Myocyte (in vitro differentiated cells): ENCODE measurements around the gene HDAC4. TPM values are rescaled to one million over a fixed set of nuclear protein-coding genes. Genes with fewer than 3 reads are reported as not detected.
A peak's percentile ranks its signal among the peaks of the same experiment; 100 is the strongest.

Experiments used
- DNase-seq: peaks from one replicate; pipeline ENCODE4 v3.0.0-alpha.2; 2012; ENCODE audit warnings: low read depth
- total RNA-seq: library from RNA; depleted of rRNA; stranded (reverse); fragments of >200 nt; gene quantifications from 2 replicates; pipeline ENCODE4 v1.2.3, GENCODE V29; 2014

Gene HDAC4
- total RNA-seq, 1 donor from 2014 or later: 38.5 TPM

- no peak for DNase-seq
Observed at GRCh38 chr2:239194731-239195317, 206.0 kb downstream of the HDAC4 start.

DNA sequence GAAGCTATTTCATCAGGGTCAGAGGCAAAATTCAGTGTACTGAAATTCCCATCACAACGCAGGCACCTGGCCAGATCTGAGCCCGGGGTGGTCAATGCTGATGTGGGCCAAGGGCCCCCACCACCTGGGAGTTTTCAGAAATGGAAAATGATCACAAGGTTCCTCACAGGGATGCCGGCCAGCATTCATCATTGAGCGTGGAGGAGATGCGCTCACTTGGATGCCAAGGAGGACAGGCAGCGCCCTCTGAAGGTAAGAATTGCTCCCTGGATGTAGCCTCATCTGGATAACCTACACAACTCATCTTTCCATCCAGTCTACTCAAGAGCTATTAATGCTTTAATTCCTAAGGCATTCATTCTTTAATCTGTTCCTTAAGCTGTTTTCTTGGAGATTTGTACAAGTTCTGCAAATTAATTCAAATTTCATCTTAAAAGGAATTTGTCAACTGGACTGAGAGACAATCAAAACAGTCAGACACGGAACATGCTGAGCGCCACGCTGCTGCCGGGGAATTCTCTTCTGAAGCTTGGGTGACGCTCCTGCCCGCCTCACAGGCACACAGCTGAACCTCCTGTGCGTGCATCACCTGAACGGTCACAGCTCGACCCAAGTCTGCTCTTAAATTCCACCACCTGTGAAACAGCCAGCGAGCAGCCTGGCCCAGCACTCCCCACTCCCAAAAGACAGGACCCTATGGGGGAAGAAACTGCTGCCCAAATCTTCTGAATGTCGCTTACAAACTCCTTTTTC, 206.7 kb downstream of the HDAC4 start:
- DNase-seq: no peak

DNA sequence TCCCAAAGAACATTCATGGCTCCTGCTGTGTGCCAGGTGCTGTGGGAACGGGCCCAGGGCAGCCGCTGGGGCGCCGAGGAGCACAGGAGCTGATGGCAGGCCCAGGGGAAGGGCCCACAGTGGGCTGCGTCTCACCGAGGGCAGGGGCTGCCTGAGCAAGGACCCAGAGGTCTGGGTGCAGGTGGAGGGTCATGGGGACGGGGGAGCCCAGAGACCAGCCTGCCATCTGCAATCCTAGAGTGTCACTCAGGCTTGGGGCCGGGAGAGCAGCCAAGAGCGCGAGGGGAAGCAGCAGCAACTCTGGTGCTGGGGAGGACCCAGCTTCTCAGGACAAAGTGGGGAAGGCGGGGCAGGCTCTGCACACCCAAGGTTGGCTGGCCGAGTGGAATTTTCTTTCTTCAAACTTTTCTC, 207.4 kb downstream of the HDAC4 start:
- no peak for DNase-seq

GRCh38 chr2:239192975-239193374, 207.8 kb downstream of the HDAC4 start:
- DNase-seq: no peak

- no peak for DNase-seq
Observed at GRCh38 chr2:239192456-239192855, 208.4 kb downstream of the HDAC4 start.

- no peak for DNase-seq
Observed at GRCh38 chr2:239190921-239191885, 209.6 kb downstream of the HDAC4 start.

DNA sequence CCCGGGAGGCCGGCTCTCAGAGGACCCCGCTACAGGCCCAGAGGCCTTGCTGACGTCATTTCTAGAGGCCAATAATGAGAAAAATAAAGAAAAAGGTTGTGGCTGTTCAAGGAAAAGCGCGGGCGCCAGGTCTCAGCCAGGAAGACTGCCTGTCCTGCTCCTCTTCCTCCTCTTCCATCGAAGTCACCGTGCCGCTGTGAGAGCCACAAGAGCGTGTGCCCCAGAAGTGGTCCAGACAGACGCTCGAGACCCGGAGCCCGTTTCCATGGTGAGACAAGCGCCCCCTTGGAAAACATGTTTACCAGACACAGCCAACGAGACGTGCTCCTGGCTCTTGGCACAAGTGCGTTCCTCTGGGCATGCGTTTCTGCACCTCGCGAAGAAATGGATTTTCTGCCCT, 210.5 kb downstream of the HDAC4 start:
- no peak for DNase-seq

DNA sequence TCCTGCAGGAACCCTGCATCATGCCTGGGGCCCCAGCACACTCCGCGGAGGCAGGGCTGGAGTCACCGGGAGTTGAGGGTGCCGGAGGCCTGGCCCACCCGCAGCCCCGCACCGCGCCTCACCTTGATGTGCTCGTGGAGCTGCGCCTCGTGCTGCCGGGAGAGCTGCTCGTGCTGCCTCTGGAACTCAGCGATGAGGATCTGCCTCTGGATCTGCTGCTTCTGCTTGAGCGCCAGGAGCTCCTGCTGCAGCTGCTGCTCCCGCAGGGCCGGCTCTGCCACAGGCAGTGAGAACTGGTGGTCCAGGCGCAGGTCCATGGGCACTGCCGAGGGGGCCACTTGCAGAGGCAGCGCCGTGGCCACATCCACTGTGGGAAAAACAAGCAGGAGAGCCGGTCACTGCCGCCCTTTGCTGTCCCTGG, 211.1 kb downstream of the HDAC4 start:
- DNase-seq: no peak

GRCh38 chr2:239188536-239188935, 212.3 kb downstream of the HDAC4 start:
- no peak for DNase-seq

DNA sequence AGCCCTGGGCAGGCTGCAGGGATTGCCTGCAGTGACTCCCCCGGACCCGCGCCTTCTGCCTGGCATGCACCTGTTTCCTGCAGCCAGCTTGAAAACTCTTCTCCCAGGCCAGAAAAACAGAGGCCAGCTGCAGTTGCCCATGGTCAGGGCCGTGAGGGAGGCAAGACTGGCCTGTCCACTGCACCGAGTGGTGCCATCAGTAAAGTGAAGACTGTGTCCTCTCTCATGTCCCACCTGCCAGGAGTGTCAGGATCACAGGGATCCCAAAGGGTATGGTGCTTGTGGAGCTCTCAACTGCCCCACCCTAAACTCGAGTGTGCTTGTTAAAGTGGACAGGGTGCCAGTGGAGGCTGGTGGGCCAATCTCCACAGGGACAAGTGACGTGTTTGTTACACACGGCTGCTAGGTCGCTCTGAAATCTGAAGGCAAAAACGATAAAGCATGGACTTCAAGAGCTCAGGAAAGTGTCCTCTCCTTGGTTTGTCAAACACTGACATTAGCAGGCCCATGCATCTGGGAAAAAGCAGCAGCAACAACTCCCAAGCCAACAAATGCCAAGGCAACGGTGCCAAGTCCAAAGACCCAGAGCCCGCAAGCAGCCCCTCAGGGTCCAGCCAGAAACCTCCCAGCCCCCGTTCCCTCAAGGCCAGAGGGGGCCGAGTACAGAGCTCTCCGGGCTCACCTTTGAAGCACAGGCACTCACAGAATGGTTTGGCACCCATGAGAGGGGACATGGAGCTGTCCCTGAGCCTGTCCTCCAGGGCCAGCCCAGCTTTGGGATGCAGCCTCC, 213.2 kb downstream of the HDAC4 start:
- DNase-seq: peak; percentile 41

DNA sequence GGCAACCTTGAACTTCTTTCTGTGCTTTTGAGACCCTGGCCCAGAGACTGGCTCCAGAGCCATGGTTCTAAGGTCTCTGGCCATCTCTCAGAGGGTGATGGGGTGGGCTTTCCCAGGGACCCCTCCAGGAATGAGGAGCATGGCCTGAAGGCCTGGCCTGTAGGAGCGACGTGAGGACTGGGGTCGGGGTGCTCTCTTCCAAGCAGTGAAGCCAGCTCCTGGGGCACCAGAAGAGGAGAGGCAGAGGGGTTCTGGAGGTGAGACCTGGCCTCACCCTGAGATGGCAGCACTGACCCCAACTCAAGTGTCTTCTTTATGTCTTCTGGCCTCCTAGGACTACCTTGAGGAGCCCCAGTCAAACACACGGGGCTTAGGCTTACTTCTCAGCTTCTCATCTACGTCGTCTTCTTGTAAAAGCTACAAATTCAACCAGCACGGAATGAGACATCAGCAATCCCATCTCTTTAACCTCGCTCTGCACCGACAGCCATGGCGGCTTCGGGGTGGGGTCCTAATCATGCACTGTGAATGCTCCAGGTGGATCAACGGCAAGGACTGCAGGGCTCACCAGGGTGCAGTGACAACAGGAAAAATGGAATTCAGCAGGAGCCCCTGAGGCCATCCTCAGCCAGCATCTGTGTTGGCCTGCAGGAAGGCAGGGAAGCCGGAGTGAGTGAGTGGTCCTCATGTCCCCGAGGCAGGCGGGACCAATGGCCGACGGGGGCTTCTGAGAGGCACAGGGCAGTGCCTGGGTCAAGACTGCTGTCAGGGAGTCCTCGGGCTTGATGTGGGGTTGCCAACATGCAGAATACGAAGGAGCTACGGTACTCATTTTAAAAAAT, 214.1 kb downstream of the HDAC4 start:
- no peak for DNase-seq

DNA sequence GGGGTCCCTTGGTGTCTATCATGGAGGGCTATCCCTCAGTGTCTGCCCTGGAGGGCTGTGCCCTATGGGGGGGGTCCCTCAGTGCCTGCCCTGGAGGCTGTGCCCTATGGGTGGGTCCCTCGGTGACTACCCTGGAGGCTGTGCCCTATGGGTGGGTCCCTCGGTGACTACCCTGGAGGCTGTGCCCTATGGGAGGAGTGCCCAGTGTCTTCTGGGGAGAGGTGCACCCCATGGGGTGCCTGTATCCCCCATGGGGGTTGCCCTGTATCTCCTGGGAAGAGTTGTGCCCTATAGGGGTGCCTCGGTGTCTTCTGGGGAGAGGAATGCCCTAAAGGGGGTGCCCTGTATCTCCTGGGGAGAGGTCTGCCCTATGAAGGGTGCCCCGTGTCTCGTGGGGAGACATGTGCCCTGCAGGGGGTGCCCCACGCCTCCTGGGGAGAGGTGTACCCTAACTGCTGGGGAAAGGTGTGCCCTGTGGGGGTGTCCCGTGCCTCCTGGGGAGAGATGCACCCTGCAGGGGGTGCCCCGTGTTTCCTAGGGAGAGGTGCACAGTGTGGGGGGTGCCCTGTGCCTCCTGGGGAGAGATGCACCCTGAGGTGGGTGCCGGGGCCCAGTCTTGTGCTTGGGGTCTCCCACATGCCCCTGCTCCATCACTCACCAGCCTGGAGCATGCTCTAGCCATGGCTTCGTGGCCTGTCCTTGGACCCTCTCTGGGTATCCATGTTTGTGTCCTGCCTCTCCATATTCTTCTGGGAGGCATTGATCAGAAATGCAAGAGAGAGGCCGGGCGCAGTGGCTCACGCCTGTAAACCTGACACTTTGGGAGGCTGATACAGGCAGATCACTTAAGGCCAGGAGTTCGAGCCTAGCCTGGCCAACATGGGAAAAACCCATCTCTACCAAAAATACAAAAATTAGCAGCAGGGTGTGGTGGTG, 215.6 kb downstream of the HDAC4 start:
- DNase-seq: no peak

GRCh38 chr2:239184179-239184578, 216.6 kb downstream of the HDAC4 start:
- DNase-seq: no peak

DNA sequence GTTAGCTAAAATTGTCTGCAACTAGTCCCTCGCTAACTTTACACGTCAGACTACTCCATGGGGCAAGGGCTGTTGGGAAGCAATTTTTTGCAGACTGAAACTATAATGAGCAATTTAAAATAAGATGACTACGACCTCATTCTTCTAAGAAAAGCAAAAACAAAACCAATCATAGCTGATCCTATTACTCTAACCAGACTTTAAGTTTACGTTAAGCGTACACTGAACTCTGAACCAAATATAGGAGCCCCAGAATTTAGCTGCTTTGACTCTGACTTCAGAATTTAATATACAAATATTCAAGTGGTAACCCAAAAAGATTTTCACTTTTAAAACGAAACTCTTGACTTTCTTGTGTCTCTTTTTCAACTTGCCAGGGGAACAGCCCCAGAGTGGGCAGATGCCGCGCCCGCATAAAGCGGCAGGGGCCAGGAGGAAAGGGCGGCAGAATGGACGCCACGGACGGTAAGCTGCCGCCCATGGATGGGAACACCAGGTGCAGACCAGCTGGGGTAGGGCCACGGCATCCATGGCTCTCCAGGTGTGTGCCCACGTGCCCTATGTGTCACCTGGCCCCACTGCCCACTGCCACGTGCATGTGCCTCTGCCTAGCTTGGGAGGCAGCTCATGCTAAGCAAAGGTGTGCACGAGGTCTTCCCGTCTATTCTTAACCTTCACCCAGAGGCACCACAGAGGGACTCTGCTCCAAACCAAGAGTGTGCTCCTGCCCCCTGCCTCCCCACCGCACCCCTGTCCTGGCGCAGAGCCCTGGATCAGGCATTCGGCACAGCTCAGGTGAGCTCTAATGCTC, 217.6 kb downstream of the HDAC4 start:
- no peak for DNase-seq

GRCh38 chr2:239181903-239182581, 218.8 kb downstream of the HDAC4 start:
- no peak for DNase-seq

GRCh38 chr2:239181074-239181902, 219.5 kb downstream of the HDAC4 start:
- DNase-seq: no peak
